SU-DHL-6 (cell line): ENCODE measurements around the gene VASN.

ENCODE experiments used
- H2AFZ ChIP-seq: fragments of 200-600 bp; sonication (generic); 2 replicates; pipeline ENCODE4 v1.6.1; 2014; ENCODE audit warnings: low read depth, mild to moderate bottlenecking, moderate library complexity, mixed read lengths, antibody characterized with exemption, low read length; ENCODE audit not compliant: severe bottlenecking
- H3F3A ChIP-seq: fragments of 200-600 bp; shearing (Covaris generic); 2 replicates; pipeline ENCODE4 v1.6.0; 2016; ENCODE audit warnings: antibody characterized with exemption, mild to moderate bottlenecking; ENCODE audit not compliant: insufficient read depth
- H3K27ac ChIP-seq: fragments of 200-600 bp; sonication (generic); 2 replicates; pipeline ENCODE4 v1.5.1; 2016; ENCODE audit warnings: low read depth, mild to moderate bottlenecking, low read length, moderate library complexity, mixed read lengths
- H3K27me3 ChIP-seq: fragments of 200-600 bp; sonication (generic), shearing (Covaris generic); 2 replicates; pipeline ENCODE4 v1.6.0; 2014; ENCODE audit warnings: mild to moderate bottlenecking, low read length
- H3K36me3 ChIP-seq: fragments of 200-600 bp; sonication (generic); 2 replicates; pipeline ENCODE4 v1.6.1; 2014; ENCODE audit warnings: mild to moderate bottlenecking, low read length, mixed read lengths
- H3K4me2 ChIP-seq: fragments of 300-600, 200-600 bp; shearing (Covaris generic), sonication (generic); 2 replicates; pipeline ENCODE4 v1.6.0; 2014; ENCODE audit warnings: low read length, low read depth, mild to moderate bottlenecking; ENCODE audit not compliant: poor library complexity, severe bottlenecking
- H3K4me3 ChIP-seq: fragments of 200-600 bp; sonication (generic); 2 replicates; pipeline ENCODE4 v1.5.1; 2014; ENCODE audit warnings: antibody characterized with exemption, low read length, mild to moderate bottlenecking, mixed read lengths; ENCODE audit not compliant: insufficient read depth, poor library complexity, severe bottlenecking
- H3K79me2 ChIP-seq: fragments of 200-600 bp; sonication (generic); 2 replicates; pipeline ENCODE4 v1.6.1; 2014; ENCODE audit warnings: mild to moderate bottlenecking, low read length, moderate library complexity; ENCODE audit not compliant: insufficient read depth
- H3K9ac ChIP-seq: fragments of 200-600 bp; sonication (generic); 2 replicates; pipeline ENCODE4 v1.7.0; 2014; ENCODE audit warnings: mild to moderate bottlenecking, low read length
- H3K9me2 ChIP-seq: fragments of 200-600 bp; sonication (generic); replicated peaks from 2 replicates; pipeline ENCODE4 v1.6.1; 2014; ENCODE audit warnings: low read length; ENCODE audit not compliant: insufficient read depth
- H3K9me3 ChIP-seq: fragments of 200-600 bp; sonication (generic); 2 replicates; pipeline ENCODE4 v1.6.1; 2014; ENCODE audit warnings: low read length, mixed read lengths; ENCODE audit not compliant: insufficient read depth
- H4K20me1 ChIP-seq: fragments of 200-600 bp; sonication (generic); 2 replicates; pipeline ENCODE4 v1.6.1; 2014; ENCODE audit warnings: low read depth, mild to moderate bottlenecking, antibody characterized with exemption, low read length, moderate library complexity, mixed read lengths
- EZH2phosphoT487 ChIP-seq: fragments of 200-600 bp; sonication (generic), shearing (Covaris generic); conservative IDR thresholded peaks from 2 replicates; pipeline ENCODE4 v1.6.1; 2018; ENCODE audit warnings: mild to moderate bottlenecking, antibody characterized with exemption, low read length, moderate library complexity, mixed read lengths
- TF ChIP-seq, protein P1 (sequence below): fragments of 200-600 bp; sonication (generic); IDR thresholded peaks from one replicate; pipeline ENCODE4 v1.5.1; 2017; ENCODE audit warnings: antibody characterized with exemption, mild to moderate bottlenecking, low read length, moderate library complexity; ENCODE audit not compliant: insufficient read depth, poor library complexity, severe bottlenecking

Gene VASN

DNA sequence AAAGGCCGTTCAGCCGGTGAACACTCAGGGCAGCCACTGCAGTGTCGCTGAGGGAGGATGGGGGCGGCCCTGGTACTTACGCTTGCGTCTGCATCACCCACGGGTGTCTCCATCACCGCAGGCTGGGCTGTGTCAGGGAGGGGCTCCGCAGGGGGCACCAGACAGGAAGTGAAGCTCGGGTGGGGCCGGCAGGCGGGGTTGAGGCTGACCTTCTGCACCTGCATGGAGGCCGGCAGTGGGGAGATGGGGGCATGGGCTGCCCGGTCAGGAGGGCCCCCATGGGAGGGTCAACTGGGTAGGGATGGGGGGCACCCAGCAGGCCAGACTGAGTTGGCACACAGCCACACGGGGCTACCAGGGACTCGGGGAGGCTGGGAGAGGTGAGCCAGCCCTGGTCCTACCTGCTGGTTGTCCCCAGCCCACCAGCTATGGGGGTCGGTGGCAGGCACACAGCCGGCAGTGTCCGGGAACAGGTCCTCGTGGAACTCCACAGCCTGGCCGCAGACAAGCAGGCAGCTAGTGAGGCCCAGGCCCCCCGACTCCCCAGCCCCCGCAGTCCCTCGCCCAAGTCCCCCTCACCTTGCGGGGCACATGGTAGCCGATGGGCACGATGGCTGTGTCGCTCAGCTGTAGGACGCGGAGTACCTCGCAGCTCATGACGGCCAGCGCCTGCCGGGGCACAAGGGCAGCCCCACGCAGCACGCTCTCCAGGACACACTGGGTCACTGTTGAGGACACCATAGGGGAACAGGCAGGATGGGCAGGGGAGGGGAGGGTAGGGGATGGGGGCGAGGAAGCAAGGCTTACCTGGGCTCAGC is 7.2 kb upstream of the VASN start:
- Histone ChIP-seq H3K4me2 (peak overlapping the region; percentile 32), H3K9ac (no peak overlapping the region), H3F3A (peaks cover 13% of the 10 kb centered on the region; the same call in 1 of the 2 replicates), H3K4me3 (no peak overlapping the region), H3K9me3 (no peaks in the 10 kb centered on the region), H3K36me3 (no peaks in the 10 kb centered on the region), H3K27ac (peak overlapping the region; percentile 89), H3K9me2 (no peaks in the 10 kb centered on the region), H3K79me2 (no peaks in the 10 kb centered on the region), H4K20me1 (no peaks in the 10 kb centered on the region), H2AFZ (no peak overlapping the region), H3K27me3 (no peaks in the 10 kb centered on the region)
- TF ChIP-seq EZH2phosphoT487 = no peak

DNA sequence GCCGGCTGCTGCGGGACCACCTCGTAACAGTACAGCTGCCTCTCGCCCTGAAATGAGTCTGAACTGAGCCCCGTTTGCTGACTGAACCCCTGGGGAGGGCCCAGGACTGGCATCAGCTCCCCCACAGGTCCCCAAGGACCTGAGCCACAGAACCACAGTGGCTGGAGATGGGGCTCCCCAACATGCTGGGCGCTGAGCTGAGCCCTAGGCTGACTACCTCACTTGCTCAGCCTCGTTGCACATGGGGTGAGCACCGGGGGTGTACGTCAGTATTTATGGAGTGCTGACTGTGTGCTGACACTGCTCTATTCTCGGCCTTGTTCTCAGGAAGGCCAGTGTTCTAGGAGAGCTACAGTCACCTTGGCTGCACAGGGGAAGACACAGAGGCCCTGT is 6.6 kb upstream of the VASN start:
- no peak for TF ChIP-seq EZH2phosphoT487
- TF ChIP-seq, protein P1, sequence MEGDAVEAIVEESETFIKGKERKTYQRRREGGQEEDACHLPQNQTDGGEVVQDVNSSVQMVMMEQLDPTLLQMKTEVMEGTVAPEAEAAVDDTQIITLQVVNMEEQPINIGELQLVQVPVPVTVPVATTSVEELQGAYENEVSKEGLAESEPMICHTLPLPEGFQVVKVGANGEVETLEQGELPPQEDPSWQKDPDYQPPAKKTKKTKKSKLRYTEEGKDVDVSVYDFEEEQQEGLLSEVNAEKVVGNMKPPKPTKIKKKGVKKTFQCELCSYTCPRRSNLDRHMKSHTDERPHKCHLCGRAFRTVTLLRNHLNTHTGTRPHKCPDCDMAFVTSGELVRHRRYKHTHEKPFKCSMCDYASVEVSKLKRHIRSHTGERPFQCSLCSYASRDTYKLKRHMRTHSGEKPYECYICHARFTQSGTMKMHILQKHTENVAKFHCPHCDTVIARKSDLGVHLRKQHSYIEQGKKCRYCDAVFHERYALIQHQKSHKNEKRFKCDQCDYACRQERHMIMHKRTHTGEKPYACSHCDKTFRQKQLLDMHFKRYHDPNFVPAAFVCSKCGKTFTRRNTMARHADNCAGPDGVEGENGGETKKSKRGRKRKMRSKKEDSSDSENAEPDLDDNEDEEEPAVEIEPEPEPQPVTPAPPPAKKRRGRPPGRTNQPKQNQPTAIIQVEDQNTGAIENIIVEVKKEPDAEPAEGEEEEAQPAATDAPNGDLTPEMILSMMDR = no peak
- Histone ChIP-seq H3K9me3 (no peaks in the 10 kb centered on the region), H3K79me2 (no peaks in the 10 kb centered on the region), H4K20me1 (no peaks in the 10 kb centered on the region), H3K9ac (no peak overlapping the region), H3K4me3 (no peak overlapping the region), H3K27ac (peak overlapping the region; percentile 89), H3K9me2 (no peaks in the 10 kb centered on the region), H3K36me3 (no peaks in the 10 kb centered on the region), H2AFZ (no peak overlapping the region), H3F3A (peaks cover 13% of the 10 kb centered on the region; the same call in 1 of the 2 replicates), H3K27me3 (no peaks in the 10 kb centered on the region), H3K4me2 (peak overlapping the region; percentile 32)

DNA sequence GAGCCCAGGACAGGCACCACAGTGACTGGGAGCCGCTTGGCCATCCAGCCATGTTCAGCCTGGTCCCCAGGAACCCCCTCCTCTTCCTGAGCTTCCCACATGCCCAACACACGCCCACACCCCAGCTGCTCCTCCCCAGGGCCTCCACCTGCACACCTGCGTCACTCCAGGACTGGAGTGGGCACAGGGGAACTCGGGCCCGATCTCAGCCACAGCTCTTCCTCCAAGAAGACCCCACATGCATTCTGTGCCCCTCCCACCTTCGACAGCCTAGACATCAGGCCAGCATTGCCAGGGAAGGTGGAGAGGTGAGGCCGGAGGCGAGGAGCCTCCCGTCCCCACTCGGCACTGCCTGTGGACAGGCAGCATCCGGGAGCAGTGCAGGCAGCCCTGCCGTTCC is 6.0 kb upstream of the VASN start:
- TF ChIP-seq, protein P1 = no peak
- TF ChIP-seq EZH2phosphoT487 = no peak
- H3K9me3 ChIP-seq = no peaks in the 10 kb centered on the region
- no peaks in the 10 kb centered on the region for H3K9me2 ChIP-seq
- H3K79me2 ChIP-seq = no peaks in the 10 kb centered on the region
- H3F3A ChIP-seq = peaks cover 13% of the 10 kb centered on the region; the same call in 1 of the 2 replicates
- no peaks in the 10 kb centered on the region for H3K36me3 ChIP-seq
- H3K27ac ChIP-seq = peak overlapping the region; percentile 89; the same call in 1 of the 2 replicates
- no peak overlapping the region for H2AFZ ChIP-seq
- no peak overlapping the region for H3K4me3 ChIP-seq
- no peak overlapping the region for H3K9ac ChIP-seq
- H3K4me2 ChIP-seq = no peak overlapping the region
- H4K20me1 ChIP-seq = no peaks in the 10 kb centered on the region
- no peaks in the 10 kb centered on the region for H3K27me3 ChIP-seq

DNA sequence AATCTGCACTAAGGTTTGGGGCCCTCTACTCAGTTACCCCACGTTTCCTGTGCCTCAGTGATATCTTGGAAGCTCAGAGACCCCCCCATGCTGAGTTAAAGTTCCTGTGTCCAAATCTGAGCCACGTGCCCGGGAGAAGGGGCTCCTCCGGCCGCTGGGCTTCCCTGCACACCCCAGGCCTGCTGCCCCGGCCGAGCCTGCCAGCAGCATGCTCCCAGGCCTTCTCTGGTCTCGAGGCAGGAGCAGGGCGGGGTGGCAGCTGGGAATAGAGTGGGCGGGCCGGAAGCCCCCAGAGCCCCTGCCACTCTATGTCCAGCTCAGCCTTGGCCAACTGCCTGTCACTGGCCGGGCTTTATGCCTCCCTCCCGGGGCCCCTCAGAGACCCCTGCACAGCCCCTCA is 5.6 kb upstream of the VASN start:
- no peaks in the 10 kb centered on the region for H3K9me2 ChIP-seq
- TF ChIP-seq, protein P1 = no peak
- no peak for TF ChIP-seq EZH2phosphoT487
- no peak overlapping the region for H2AFZ ChIP-seq
- no peaks in the 10 kb centered on the region for H3K27me3 ChIP-seq
- H3K9me3 ChIP-seq = no peaks in the 10 kb centered on the region
- H3F3A ChIP-seq = peaks cover 13% of the 10 kb centered on the region; the same call in 1 of the 2 replicates
- no peak overlapping the region for H3K27ac ChIP-seq
- no peak overlapping the region for H3K4me3 ChIP-seq
- no peaks in the 10 kb centered on the region for H4K20me1 ChIP-seq
- no peak overlapping the region for H3K4me2 ChIP-seq
- H3K79me2 ChIP-seq = no peaks in the 10 kb centered on the region
- H3K9ac ChIP-seq = no peak overlapping the region
- H3K36me3 ChIP-seq = no peaks in the 10 kb centered on the region
